DMS114 treated with DMSO at 0.1 percent for 48 hours (cell line): ENCODE measurements around the gene TMEM107.
"Not testable (repeated sequence)": the region's sequence is repeated elsewhere in the genome, so short reads cannot be mapped to it uniquely, and the experiment has no call there.

ENCODE experiments used
- DNase-seq: peaks from one replicate; lab custom pipeline; 2025; ENCODE audit not compliant: unreplicated experiment; lab: John Stamatoyannopoulos, UW

TMEM107 gene

DNA sequence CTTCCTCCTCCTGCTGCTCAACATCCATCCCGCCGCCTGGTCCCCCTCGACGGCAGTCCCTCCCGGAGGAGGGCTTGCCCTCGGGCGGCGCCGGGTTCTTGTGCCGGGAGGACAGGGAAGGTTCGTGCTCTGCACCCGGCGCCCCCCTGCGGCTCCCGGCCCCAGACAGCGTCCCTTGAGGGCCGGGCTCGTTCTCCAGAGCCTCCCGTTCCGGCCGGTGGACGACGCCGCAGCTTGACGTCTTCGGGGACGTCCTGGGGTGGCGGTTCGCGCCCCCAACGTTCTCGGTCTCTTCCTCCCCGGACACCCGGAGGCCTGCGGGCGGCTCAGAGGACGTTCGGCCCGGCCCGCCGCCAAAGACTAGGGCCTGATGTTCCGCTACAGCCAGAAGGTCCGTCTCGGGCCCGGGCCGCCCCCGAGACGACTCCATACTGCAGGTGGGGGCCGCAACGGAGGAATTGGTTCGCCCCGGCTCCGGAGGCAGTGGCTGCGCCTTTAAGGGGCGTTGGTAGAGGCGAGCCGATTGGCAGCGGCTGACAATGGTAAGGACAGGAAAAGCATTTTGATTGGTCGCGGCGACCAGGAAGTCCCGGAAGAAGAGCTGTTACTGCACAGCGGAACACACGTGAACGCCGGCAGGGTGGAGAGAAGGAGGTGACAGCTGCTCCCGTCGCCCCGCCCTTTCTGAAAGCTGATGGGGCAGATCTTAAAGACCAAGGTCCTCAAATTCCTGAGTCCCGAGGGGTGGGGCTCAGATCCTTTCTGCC lies 13.7 kb upstream of the TMEM107 start, which contains the start of gene BORCS6:
BORCS6 (minus strand) TSS at position 470 of the 767 bp plus-strand sequence; CDS start at position 430, 40 bp downstream.
- peak; percentile 97 for DNase-seq

DNA sequence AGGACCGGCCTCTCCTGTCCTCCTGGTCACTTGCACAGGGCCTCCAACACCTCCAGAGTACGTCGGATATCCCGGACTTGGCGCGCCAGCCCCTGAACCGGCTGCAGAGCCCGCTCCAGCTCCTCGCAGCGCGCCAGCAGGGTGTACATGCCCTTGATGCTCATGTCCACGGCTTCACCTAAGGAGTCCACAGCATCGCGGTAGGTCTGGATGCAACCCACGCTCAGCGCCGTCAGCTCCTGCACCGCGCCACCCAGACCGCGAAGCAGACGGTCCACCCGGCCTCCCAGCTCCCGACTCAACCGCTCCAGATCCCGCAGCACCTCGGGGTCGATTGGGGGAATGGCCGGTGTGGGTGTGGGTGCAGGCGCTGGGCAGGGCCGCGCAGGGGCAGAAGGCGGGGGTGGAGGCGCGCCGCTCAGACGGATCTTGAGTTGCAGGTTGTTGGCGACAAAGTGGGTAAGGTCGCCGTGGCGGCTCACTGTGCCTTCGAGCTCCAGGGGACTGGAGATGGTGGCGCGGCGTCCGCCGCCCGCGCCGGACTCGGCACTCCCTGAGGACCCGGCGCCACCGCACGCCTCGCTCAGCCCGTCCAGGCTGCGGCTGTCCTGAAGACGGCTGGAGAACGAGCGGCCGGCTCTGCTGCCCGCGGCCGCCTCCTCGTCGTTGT lies 13.0 kb upstream of the TMEM107 start:
- DNase-seq: no peak

GRCh38 chr17:8188263-8188839 lies 12.2 kb upstream of the TMEM107 start:
- DNase-seq: no peak

- peak; percentile 98 for DNase-seq
These were observed 11.5 kb upstream of the TMEM107 start for GRCh38 chr17:8187517-8188262.

GRCh38 chr17:8186787-8187516 lies 10.8 kb upstream of the TMEM107 start:
- peak; percentile 94 for DNase-seq

DNA sequence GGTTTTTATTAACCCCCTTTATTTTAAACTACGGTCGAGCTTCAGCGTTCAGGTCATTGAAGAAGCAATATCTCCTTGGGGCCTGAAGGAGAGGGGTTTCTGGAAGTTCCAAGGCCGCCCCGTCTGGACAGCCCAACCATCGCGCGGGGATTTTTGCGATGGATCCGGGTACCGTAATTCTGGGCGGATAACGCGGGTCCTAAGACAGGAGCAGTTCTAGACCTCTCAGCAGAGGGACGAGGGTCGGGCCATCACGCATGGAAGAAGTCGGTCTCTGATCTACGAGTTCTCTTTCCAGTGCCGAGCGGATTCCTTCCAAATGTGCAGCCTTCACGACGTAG lies 10.2 kb upstream of the TMEM107 start:
- DNase-seq: no peak

- peak; percentile 71 for DNase-seq
These were observed 9.6 kb upstream of the TMEM107 start for GRCh38 chr17:8185582-8186445.

- DNase-seq: no peak
These were observed 985 bp upstream of the TMEM107 start for GRCh38 chr17:8176998-8177731.

DNA sequence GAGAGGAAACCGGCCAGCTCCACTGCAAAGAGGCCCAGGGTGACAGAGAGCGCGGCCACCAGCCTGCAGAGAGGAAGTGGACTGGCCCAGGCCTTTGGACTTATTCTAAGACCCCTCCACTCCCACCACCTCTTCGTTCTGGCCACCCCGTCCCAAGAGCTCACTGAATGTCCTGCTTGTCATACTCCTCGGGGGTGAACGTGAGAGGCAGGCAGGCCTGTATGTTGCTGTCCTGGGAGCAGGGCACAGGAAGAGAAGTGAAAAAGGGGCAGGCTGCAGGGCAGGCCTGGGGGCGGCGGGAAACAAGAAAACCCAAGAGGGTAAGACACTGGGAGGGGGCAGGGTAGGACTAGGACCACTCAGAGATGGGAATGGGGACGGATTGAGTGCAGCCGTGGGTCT lies 384 bp downstream of the TMEM107 start:
- DNase-seq: peak; percentile 60

GRCh38 chr17:8173871-8174322 lies 2.3 kb downstream of the TMEM107 start:
- no peak for DNase-seq

- DNase-seq: peak; percentile 94
These were observed 2.9 kb downstream of the TMEM107 start for GRCh38 chr17:8173056-8173870.

DNA sequence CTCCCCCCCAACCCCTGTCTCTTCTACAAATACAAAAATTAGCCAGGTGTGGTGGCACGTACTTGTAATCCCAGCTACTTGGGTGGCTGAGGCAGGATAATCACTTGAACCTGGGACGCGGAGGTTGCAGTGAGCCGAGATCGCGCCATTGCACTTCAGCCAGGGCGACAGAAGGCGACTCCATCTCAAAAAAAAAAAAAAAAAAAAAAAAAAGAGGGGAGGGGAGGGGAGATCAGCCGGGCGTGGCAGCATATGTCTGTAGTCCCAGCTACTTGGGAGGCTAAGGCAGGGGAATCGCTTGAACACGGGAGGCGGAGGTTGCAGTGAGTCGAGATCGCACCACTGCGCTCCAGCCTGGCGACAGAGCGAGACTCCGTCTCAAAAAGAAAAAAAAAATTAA lies 6.0 kb downstream of the TMEM107 start:
- DNase-seq: not testable (repeated sequence)

GRCh38 chr17:8167526-8167925 lies 8.7 kb downstream of the TMEM107 start:
- no peak for DNase-seq

DNA sequence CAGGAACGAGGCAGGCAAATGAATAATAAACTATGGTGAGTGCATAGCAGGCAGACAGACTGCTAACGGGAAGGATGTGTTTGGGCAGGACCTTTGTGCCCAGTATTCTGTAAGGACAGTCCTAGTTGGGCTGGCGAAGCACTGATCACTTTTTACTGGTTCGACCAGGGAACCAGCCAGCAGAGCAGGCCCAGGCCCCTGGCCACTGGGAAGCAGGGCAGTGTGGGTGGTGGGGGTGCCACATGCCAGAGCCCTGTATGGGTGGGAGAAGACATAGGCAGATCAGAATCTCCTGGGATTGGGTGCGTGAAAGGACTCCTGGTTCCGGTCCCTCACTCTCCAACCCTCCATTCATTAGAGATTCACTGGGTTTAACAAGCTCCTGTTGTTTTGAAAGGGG lies 9.4 kb downstream of the TMEM107 start:
- DNase-seq: no peak

DNA sequence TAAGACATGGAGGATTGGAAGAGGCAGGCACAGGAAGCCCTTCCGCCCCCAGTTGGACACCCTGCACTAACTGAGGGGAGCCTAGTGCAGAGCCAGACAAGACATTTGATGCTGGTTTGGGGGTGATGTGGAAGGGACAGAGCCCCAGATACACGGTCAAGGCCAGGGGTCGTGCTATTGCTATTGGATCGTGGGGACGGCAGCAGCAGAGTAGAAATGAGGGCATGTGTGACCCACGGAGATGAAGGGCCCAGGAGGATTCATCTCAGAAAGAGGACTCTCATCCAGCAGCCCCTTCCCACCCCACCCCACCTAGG lies 11.4 kb downstream of the TMEM107 start:
- DNase-seq: no peak

- no peak for DNase-seq
These were observed 12.0 kb downstream of the TMEM107 start for GRCh38 chr17:8163978-8164814.
